HFFc6 (cell line): ENCODE results near the gene KRTAP5-4. TPM values are rescaled to one million over a fixed set of nuclear protein-coding genes. Genes with fewer than 3 reads are reported as not detected.

Experiments used
- DNase-seq: peaks from one replicate; pipeline ENCODE4 v3.0.0-alpha.2; 2018
- H3K27ac Mint-ChIP-seq: 2 replicates; pipeline ENCODE4 v1.8.0; 2020; ENCODE audit warnings: mild to moderate bottlenecking, mixed read lengths
- H3K27me3 Mint-ChIP-seq: 2 replicates; pipeline ENCODE4 v1.8.0; 2021; ENCODE audit warnings: mild to moderate bottlenecking, moderate library complexity, mixed read lengths; ENCODE audit not compliant: insufficient read depth
- H3K36me3 Mint-ChIP-seq: 2 replicates; pipeline ENCODE4 v1.8.0; 2021; ENCODE audit warnings: low read depth, mixed read lengths
- H3K4me1 Mint-ChIP-seq: 2 replicates; pipeline ENCODE4 v1.8.0; 2020; ENCODE audit warnings: low read depth, mixed read lengths
- H3K4me3 Mint-ChIP-seq: 2 replicates; pipeline ENCODE4 v1.8.0; 2020; ENCODE audit warnings: mild to moderate bottlenecking, moderate library complexity, mixed read lengths
- H3K9me3 Mint-ChIP-seq: 2 replicates; pipeline ENCODE4 v1.8.0; 2020; ENCODE audit warnings: mild to moderate bottlenecking, mixed read lengths
- CTCF ChIP-seq: fragments of 200-600 bp; sonication (generic); IDR thresholded peaks from 2 replicates; pipeline ENCODE4 v1.5.0; 2021; ENCODE audit warnings: antibody characterized with exemption, mild to moderate bottlenecking
- total RNA-seq, 6 experiments: library from RNA; stranded (reverse); fragmentation: NEBNext Ultra II Directional; extraction: Animal tissue kit (Norgen Biotek cat#: 25700); gene quantifications; 2 replicates in 1 of 6; 3 replicates in 5 of 6; pipeline ENCODE4 v1.2.3, GENCODE V29; 2021

Gene KRTAP5-4
- total RNA-seq, 6 experiments from 2014 or later, result not detected

GRCh38 chr11:1636291-1636950 is 14.5 kb upstream of the KRTAP5-4 start:
- no peak for TF ChIP-seq CTCF
- no peaks in the 10 kb centered on the region for H3K36me3 Mint-ChIP-seq
- H3K4me1 Mint-ChIP-seq, result no peaks in the 10 kb centered on the region
- no peak overlapping the region for H3K27ac Mint-ChIP-seq
- H3K27me3 Mint-ChIP-seq, result peaks cover 54% of the 10 kb centered on the region
- no peaks in the 10 kb centered on the region for H3K9me3 Mint-ChIP-seq
- no peak overlapping the region for H3K4me3 Mint-ChIP-seq
- DNase-seq, result no peak

GRCh38 chr11:1633864-1634263 is 11.9 kb upstream of the KRTAP5-4 start:
- H3K27ac Mint-ChIP-seq, result no peak overlapping the region
- no peak for DNase-seq
- H3K27me3 Mint-ChIP-seq, result peaks cover 49% of the 10 kb centered on the region

GRCh38 chr11:1632053-1632714 is 10.2 kb upstream of the KRTAP5-4 start:
- H3K36me3 Mint-ChIP-seq, result no peaks in the 10 kb centered on the region
- H3K27me3 Mint-ChIP-seq, result peaks cover 51% of the 10 kb centered on the region
- no peak for TF ChIP-seq CTCF
- no peak for DNase-seq
- H3K27ac Mint-ChIP-seq, result no peak overlapping the region
- no peaks in the 10 kb centered on the region for H3K4me1 Mint-ChIP-seq
- no peaks in the 10 kb centered on the region for H3K9me3 Mint-ChIP-seq
- no peak overlapping the region for H3K4me3 Mint-ChIP-seq

More at GRCh38 chr11:1633864-1634263, 11.9 kb upstream of the KRTAP5-4 start:
- Mint-ChIP-seq H3K4me3 (no peak overlapping the region), H3K4me1 (no peaks in the 10 kb centered on the region), H3K36me3 (no peaks in the 10 kb centered on the region), H3K9me3 (no peaks in the 10 kb centered on the region)
- no peak for TF ChIP-seq CTCF

- no peak overlapping the region for H3K27ac Mint-ChIP-seq
- H3K36me3 Mint-ChIP-seq, result no peaks in the 10 kb centered on the region
- peaks cover 59% of the 10 kb centered on the region for H3K27me3 Mint-ChIP-seq
- H3K4me1 Mint-ChIP-seq, result no peaks in the 10 kb centered on the region
- TF ChIP-seq CTCF, result no peak
- no peaks in the 10 kb centered on the region for H3K9me3 Mint-ChIP-seq
- no peak overlapping the region for H3K4me3 Mint-ChIP-seq
- no peak for DNase-seq
Measured at GRCh38 chr11:1631066-1631568, 9.2 kb upstream of the KRTAP5-4 start.

GRCh38 chr11:1630271-1630670 is 8.3 kb upstream of the KRTAP5-4 start:
- DNase-seq, result no peak
- H3K36me3 Mint-ChIP-seq, result no peaks in the 10 kb centered on the region
- peaks cover 61% of the 10 kb centered on the region for H3K27me3 Mint-ChIP-seq
- no peak for TF ChIP-seq CTCF
- H3K4me1 Mint-ChIP-seq, result no peaks in the 10 kb centered on the region
- no peaks in the 10 kb centered on the region for H3K9me3 Mint-ChIP-seq
- H3K4me3 Mint-ChIP-seq, result no peak overlapping the region
- H3K27ac Mint-ChIP-seq, result no peak overlapping the region
